SK-N-MC (cell line): ENCODE results near the gene CCL20.
"Not testable (repeated sequence)": the region's sequence is repeated elsewhere in the genome, so short reads cannot be mapped to it uniquely, and the experiment has no call there.

Experiments
- DNase-seq: peaks from one replicate; pipeline ENCODE4 v3.0.0-alpha.2; 2011; ENCODE audit warnings: low read depth, low spot score
- H3K27ac ChIP-seq: fragments of 200-600 bp; sonication (generic); 2 replicates; pipeline ENCODE4 v1.5.1; 2016; ENCODE audit warnings: mixed run types
- H3K36me3 ChIP-seq: fragments of 200-600 bp; sonication (generic); 2 replicates; pipeline ENCODE4 v1.6.1; 2017; ENCODE audit warnings: antibody characterized with exemption, low read length, mixed read lengths; ENCODE audit not compliant: insufficient read depth
- H3K4me3 ChIP-seq: fragments of 200-600 bp; sonication (generic); 2 replicates; pipeline ENCODE4 v1.5.1; 2016
- H3K9ac ChIP-seq: fragments of 200-600 bp; sonication (generic); 2 replicates; pipeline ENCODE4 v1.8.0; 2017; ENCODE audit warnings: mixed run types, mixed read lengths; ENCODE audit not compliant: insufficient read length
- H3K9me3 ChIP-seq: fragments of 200-600 bp; sonication (generic); 2 replicates; pipeline ENCODE4 v1.6.1; 2017; ENCODE audit warnings: low read depth, mild to moderate bottlenecking, antibody characterized with exemption, low read length, moderate library complexity, mixed read lengths
- EZH2 ChIP-seq: fragments of 200-600 bp; sonication (generic); IDR thresholded peaks from one replicate; pipeline ENCODE4 v1.6.1; 2017; ENCODE audit warnings: antibody characterized with exemption
- FOXP2 ChIP-seq: optimal IDR thresholded peaks from 2 replicates; pipeline ENCODE3; 2011; ENCODE audit warnings: mild to moderate bottlenecking, moderate library complexity; ENCODE audit not compliant: insufficient read depth; ENCODE audit errors: extremely low read length, control extremely low read depth
- POLR2AphosphoS5 ChIP-seq: IDR thresholded peaks from 2 replicates; pipeline ENCODE4 v1.6.1; 2012; ENCODE audit warnings: mild to moderate bottlenecking, low read depth, low read length, borderline replicate concordance

Gene CCL20

DNA sequence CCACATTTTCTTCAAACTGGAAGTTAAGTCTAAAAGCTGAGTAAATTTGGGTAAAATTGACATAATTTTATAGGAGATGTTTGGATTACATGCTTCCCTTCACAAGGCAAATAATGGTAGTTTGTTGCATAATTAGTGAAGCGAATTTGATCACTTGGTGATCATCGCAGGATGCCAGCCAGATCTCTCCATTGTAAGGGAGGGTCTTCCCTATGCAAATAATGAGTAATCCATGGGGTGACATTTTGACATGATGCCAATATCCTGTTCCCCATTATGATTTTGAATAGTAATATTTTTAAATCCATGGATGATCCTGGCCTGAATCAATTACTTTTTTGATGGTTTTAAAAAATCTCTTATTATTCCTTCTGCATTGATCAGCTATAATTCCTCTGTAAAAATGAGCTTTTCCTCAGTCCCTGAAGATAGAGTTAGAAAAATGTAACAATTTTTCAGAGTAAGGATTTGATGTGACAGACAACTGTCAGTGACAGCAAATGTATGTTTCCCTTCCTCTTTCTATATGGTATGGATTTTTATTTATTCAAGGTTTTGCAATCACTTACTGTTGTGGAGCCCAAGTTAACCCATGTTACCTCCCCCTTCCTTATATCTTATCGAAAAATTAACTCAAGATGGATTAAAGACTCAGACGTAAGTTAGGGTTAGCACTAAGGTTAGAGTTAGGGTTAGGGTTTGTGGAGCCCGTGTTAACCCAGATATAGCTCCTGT, 21.4 kb downstream of the CCL20 start:
- H3K9ac ChIP-seq = no peak overlapping the region
- H3K27ac ChIP-seq = no peak overlapping the region
- H3K4me3 ChIP-seq = no peak overlapping the region
- H3K36me3 ChIP-seq = no peaks in the 10 kb centered on the region
- no peaks in the 10 kb centered on the region for H3K9me3 ChIP-seq
- no peak for TF ChIP-seq POLR2AphosphoS5
- TF ChIP-seq EZH2 = no peak
- TF ChIP-seq FOXP2 = no peak
- no peak for DNase-seq

DNA sequence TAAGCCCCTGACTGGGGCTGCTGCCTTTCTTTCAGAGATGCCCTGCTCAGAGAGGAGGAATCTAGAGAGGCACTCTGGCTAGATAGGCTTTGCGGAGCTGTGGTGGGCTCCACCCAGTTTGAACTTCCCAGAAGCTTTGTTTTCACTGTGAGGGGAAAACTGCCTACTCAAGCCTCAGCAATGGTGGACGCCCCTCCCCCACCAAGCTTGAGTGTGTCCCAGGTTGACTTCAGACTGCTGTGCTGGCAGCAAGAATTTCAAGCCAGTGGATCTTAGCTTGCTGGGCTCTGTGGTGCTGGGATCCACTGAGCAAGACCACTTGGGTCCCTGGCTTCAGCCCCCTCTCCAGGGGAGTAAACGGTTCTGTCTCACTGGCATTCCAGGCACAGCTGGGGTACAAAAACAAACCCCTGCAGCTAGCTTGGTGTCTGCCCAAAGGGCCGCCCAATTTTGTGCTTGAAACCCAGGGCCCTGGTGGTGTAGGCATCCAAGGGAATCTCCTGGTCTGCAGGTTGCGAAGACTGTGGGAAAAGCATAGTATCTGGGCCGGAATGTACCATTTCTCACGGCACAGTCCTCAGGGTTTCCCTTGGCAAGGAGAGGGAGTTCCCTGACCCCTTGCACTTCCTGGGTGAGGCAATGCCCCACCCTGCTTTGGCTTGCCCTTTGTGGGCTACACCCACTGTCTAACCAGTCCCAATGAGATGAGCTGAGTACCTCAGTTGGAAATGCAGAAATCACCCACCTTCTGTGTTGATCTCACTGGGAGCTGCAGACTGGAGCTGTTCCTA, 25.9 kb downstream of the CCL20 start:
- DNase-seq, H3K4me3 ChIP-seq, H3K9ac ChIP-seq, H3K27ac ChIP-seq, H3K9me3 ChIP-seq, H3K36me3 ChIP-seq: not testable (repeated sequence)

- no peaks in the 10 kb centered on the region for H3K9me3 ChIP-seq
- no peak for DNase-seq
- no peak overlapping the region for H3K9ac ChIP-seq
- no peaks in the 10 kb centered on the region for H3K36me3 ChIP-seq
- no peak overlapping the region for H3K27ac ChIP-seq
- H3K4me3 ChIP-seq = no peak overlapping the region
- TF ChIP-seq POLR2AphosphoS5 = no peak
- TF ChIP-seq FOXP2 = no peak
- no peak for TF ChIP-seq EZH2
These were observed 33.2 kb downstream of the CCL20 start for GRCh38 chr2:227846831-227847230.

DNA sequence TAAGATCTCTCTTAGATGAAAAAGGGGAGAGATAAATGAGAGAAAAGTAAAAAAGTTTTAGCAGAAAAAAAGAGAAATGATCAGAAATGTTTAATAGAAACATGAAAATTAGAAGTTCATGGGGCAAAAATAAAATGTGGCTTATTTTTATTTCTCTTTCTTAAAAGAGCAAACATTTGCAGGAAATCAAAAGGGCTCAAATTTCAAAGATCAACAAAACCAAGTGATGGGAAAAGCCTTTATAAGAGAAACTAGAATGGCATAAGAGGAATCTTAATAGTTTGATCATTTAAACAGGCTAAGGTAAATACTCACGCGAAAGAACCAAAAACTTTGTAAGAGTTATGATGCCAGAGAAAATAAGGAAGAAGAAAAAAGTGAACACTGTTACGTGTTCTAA, 34.5 kb downstream of the CCL20 start:
- no peak for TF ChIP-seq POLR2AphosphoS5
- TF ChIP-seq EZH2 = no peak
- TF ChIP-seq FOXP2 = no peak
- H3K9me3 ChIP-seq = no peaks in the 10 kb centered on the region
- H3K36me3 ChIP-seq = no peaks in the 10 kb centered on the region
- no peak overlapping the region for H3K27ac ChIP-seq
- H3K4me3 ChIP-seq = no peak overlapping the region
- no peak overlapping the region for H3K9ac ChIP-seq
- DNase-seq = no peak

- H3K27ac ChIP-seq = no peak overlapping the region
- H3K4me3 ChIP-seq = no peak overlapping the region
- TF ChIP-seq EZH2 (no peak), POLR2AphosphoS5 (no peak), FOXP2 (no peak)
These were observed 34.9 kb downstream of the CCL20 start for GRCh38 chr2:227848586-227848985.

DNA sequence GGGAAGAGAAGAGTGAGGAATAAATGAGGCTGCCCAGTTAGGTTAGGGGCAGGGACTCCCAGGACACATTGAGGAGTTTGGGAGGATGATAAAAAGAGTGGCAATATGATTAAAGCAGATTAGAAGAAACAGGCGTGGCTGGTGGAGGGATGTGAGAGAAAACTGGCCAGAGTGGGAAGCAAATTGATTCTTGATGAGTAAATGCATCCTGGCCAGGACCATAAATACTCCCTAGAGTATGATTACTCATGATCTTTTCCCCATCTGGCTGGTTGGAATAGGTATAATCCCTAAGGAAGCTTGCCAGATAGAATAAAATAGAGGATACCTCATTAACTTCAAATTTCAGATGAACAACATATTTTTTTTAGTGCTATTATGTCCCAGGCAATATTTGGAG, 36.3 kb downstream of the CCL20 start:
- Histone ChIP-seq H3K9ac (no peak overlapping the region), H3K27ac (no peak overlapping the region), H3K4me3 (no peak overlapping the region), H3K9me3 (no peaks in the 10 kb centered on the region), H3K36me3 (no peaks in the 10 kb centered on the region)
- no peak for TF ChIP-seq POLR2AphosphoS5
- TF ChIP-seq FOXP2 = no peak
- TF ChIP-seq EZH2 = no peak
- no peak for DNase-seq

More at GRCh38 chr2:227848586-227848985, 34.9 kb downstream of the CCL20 start:
- Histone ChIP-seq H3K9me3 (no peaks in the 10 kb centered on the region), H3K9ac (no peak overlapping the region), H3K36me3 (no peaks in the 10 kb centered on the region)
- DNase-seq = no peak

GRCh38 chr2:227853204-227853629, 39.6 kb downstream of the CCL20 start:
- no peaks in the 10 kb centered on the region for H3K36me3 ChIP-seq
- H3K9me3 ChIP-seq = no peaks in the 10 kb centered on the region
- H3K9ac ChIP-seq = no peak overlapping the region
- TF ChIP-seq POLR2AphosphoS5 (no peak), EZH2 (no peak), FOXP2 (no peak)
- H3K4me3 ChIP-seq = no peak overlapping the region
- no peak overlapping the region for H3K27ac ChIP-seq
- no peak for DNase-seq

DNA sequence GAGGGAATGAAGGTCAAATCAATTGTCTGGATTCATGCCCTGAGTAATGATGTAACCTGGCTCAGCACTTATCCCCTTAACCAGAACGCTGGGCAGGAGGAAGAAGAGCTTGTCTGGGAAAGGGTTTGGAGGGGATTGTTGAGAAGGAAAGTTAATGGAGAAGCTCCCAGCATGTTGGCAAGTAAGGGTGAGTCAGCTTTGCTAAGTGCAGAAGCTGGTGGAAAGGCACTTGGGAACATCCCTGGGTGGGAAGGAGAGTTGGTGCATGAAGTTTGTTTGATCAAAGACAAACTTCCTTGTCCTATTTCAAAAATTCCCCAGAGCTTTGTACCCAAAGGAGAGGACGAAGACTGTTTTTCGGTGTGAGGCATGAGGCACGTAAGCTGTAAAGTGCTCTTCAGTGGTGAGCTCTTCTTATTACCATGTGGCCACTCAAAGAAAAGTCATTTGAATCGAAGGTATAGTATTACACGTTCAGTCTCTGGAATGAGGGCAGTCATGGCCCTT, 40.2 kb downstream of the CCL20 start:
- no peak overlapping the region for H3K27ac ChIP-seq
- no peak overlapping the region for H3K4me3 ChIP-seq
- DNase-seq = no peak
- H3K9me3 ChIP-seq = no peaks in the 10 kb centered on the region
- TF ChIP-seq EZH2 (no peak), FOXP2 (no peak), POLR2AphosphoS5 (no peak)
- H3K9ac ChIP-seq = no peak overlapping the region
- no peaks in the 10 kb centered on the region for H3K36me3 ChIP-seq

GRCh38 chr2:227855440-227855839, 41.8 kb downstream of the CCL20 start:
- H3K27ac ChIP-seq = no peak overlapping the region
- no peak for TF ChIP-seq EZH2
- no peak for TF ChIP-seq POLR2AphosphoS5
- TF ChIP-seq FOXP2 = no peak
- no peak overlapping the region for H3K9ac ChIP-seq
- no peak for DNase-seq
- no peaks in the 10 kb centered on the region for H3K36me3 ChIP-seq
- H3K9me3 ChIP-seq = no peaks in the 10 kb centered on the region
- no peak overlapping the region for H3K4me3 ChIP-seq
